RWPE2 (cell line): Measurements from ENCODE around the gene SCGN.

ENCODE experiments used
- ATAC-seq: fragments of 200-7000 bp; cut with Tn5 transposase; 3 replicates; pipeline ENCODE4 v1.9.1; 2021; ENCODE audit warnings: low read depth
- DNase-seq: peaks from one replicate; pipeline ENCODE4 v3.0.0-alpha.2; 2020; ENCODE audit warnings: low spot score
- H3K27ac ChIP-seq: fragments of 450-650 bp; 2 replicates; pipeline ENCODE4 v1.5.1; 2017; ENCODE audit warnings: mild to moderate bottlenecking; ENCODE audit not compliant: poor library complexity, severe bottlenecking
- H3K27me3 ChIP-seq: fragments of 250-450 bp; sonication (Bioruptor Pico); 2 replicates; pipeline ENCODE4 v1.5.1; 2021; ENCODE audit warnings: mild to moderate bottlenecking, moderate library complexity; ENCODE audit not compliant: insufficient read depth, poor library complexity, severe bottlenecking
- H3K36me3 ChIP-seq: fragments of 250-450 bp; sonication (Bioruptor Pico); 2 replicates; pipeline ENCODE4 v1.5.1; 2020; ENCODE audit warnings: low read depth, mild to moderate bottlenecking, moderate library complexity
- H3K4me1 ChIP-seq: fragments of 250-450 bp; sonication (Bioruptor Pico); 2 replicates; pipeline ENCODE4 v1.5.1; 2021; ENCODE audit warnings: mild to moderate bottlenecking, moderate library complexity; ENCODE audit not compliant: insufficient read depth, poor library complexity, severe bottlenecking
- H3K4me3 ChIP-seq: fragments of 250-450 bp; sonication (Bioruptor Pico); 2 replicates; pipeline ENCODE4 v1.5.1; 2021; ENCODE audit warnings: mild to moderate bottlenecking, moderate library complexity; ENCODE audit not compliant: severe bottlenecking
- H3K9me3 ChIP-seq: fragments of 250-450 bp; sonication (Bioruptor Pico); 2 replicates; pipeline ENCODE4 v1.5.1; 2021; ENCODE audit warnings: mild to moderate bottlenecking, moderate library complexity; ENCODE audit not compliant: severe bottlenecking
- TF ChIP-seq, protein P1 (sequence below): fragments of 450-650 bp; IDR thresholded peaks from one replicate; pipeline ENCODE4 v1.5.1; 2017; ENCODE audit warnings: mild to moderate bottlenecking, moderate library complexity; ENCODE audit not compliant: poor library complexity, severe bottlenecking

The SCGN gene

DNA sequence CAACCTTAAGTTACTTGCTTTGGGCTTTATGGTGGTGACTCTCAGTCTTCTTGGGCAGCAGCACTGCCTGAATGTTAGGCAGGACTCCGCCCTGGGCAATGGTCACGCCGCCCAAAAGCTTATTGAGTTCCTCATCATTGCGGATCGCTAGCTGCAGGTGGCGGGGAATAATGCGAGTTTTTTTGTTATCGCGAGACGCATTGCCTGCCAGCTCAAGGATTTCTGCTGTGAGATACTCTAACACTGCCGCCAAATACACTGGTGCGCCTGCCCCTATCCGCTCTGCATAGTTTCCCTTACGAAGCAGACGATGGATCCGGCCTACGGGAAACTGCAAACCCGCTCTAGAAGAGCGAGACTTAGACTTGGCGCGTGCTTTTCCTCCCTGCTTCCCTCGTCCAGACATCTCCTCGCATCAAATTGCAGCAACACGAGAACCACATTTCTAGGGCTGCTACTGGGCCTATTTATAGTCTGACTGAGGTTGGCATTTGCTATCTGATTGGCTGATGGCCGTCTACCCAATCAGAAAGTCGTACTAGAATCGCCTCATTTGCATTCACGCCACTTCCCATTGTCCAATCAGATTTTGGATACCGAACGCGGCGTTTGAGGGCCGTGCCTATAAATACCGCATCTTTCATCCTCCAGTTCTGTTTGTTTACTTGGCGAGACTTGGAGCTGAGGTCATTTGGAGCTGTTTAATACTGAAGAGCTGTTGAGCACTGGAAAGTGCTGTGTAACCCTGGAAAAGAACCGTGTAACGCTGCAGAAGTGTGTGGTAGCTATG, 74.3 kb downstream of the SCGN start:
- H3K27ac ChIP-seq: no peak overlapping the region
- DNase-seq: no peak
- no peaks in the 10 kb centered on the region for H3K9me3 ChIP-seq
- no peak for ATAC-seq
- no peaks in the 10 kb centered on the region for H3K4me1 ChIP-seq
- no peak overlapping the region for H3K4me3 ChIP-seq
- H3K27me3 ChIP-seq: no peaks in the 10 kb centered on the region
- TF ChIP-seq, protein P1, sequence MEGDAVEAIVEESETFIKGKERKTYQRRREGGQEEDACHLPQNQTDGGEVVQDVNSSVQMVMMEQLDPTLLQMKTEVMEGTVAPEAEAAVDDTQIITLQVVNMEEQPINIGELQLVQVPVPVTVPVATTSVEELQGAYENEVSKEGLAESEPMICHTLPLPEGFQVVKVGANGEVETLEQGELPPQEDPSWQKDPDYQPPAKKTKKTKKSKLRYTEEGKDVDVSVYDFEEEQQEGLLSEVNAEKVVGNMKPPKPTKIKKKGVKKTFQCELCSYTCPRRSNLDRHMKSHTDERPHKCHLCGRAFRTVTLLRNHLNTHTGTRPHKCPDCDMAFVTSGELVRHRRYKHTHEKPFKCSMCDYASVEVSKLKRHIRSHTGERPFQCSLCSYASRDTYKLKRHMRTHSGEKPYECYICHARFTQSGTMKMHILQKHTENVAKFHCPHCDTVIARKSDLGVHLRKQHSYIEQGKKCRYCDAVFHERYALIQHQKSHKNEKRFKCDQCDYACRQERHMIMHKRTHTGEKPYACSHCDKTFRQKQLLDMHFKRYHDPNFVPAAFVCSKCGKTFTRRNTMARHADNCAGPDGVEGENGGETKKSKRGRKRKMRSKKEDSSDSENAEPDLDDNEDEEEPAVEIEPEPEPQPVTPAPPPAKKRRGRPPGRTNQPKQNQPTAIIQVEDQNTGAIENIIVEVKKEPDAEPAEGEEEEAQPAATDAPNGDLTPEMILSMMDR: no peak
- no peaks in the 10 kb centered on the region for H3K36me3 ChIP-seq

DNA sequence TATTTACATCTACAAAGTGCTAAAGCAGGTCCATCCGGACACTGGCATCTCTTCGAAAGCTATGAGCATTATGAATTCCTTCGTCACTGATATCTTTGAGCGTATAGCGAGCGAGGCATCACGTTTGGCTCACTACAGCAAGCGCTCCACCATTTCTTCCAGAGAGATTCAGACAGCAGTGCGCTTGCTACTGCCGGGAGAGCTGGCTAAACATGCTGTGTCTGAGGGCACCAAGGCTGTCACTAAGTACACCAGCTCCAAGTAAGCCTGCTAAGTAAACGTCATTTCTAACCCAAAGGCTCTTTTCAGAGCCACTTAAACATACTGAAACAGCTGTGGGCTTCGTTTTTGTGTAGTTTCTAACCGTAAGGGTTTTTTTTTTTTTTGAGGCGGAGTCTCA, 75.0 kb downstream of the SCGN start:
- ATAC-seq (no peak), DNase-seq (no peak)
- no peaks in the 10 kb centered on the region for H3K36me3 ChIP-seq
- TF ChIP-seq, protein P1: no peak
- H3K4me1 ChIP-seq: no peaks in the 10 kb centered on the region
- no peak overlapping the region for H3K4me3 ChIP-seq
- H3K27ac ChIP-seq: no peak overlapping the region
- peaks cover under 1% of the 10 kb centered on the region for H3K27me3 ChIP-seq
- no peaks in the 10 kb centered on the region for H3K9me3 ChIP-seq

DNA sequence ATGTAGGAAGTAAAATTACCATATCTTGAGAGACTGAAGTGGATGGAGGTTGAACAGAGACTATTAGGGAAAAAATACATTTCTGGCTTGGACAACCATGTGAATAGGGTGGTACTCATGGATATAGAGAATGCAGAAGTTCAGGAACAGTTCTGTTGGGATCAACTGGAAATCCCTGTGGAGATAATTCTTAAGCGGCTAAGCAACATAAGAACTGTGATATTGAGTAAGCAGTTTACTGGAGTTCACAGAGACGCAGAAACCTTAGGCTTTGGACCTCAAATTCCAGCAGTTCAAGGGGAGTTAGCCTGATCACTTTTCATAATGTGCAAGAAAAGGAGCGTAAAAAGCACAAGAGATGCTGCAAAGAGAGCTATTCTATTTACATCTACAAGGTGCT, 78.9 kb downstream of the SCGN start:
- DNase-seq (no peak), ATAC-seq (no peak)
- Histone ChIP-seq H3K4me3 (no peak overlapping the region), H3K36me3 (no peaks in the 10 kb centered on the region), H3K4me1 (no peaks in the 10 kb centered on the region), H3K9me3 (no peaks in the 10 kb centered on the region), H3K27me3 (peaks cover 27% of the 10 kb centered on the region), H3K27ac (no peak overlapping the region)
- TF ChIP-seq, protein P1: no peak

DNA sequence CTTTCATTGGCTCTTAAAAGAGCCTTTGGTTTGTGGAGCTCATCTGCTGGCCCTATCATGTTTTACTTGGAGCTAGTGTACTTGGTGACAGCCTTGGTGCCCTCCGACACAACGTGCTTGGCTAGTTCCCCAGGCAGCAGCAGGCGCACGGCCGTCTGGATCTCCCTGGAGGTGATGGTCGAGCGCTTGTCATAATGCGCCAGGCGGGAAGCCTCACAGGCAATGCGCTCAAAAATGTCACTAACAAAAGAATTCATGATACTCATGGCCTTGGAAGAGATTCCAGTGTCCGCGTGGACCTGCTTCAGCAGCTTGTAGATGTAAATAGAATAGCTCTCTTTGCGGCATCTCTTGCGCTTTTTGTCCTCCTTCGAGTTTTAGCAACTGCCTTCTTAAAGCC, 79.7 kb downstream of the SCGN start:
- DNase-seq (no peak), ATAC-seq (no peak)
- H3K27ac ChIP-seq: no peak overlapping the region

More for the DNA sequence above, 79.7 kb downstream of the SCGN start:
- TF ChIP-seq, protein P1: no peak
- no peak overlapping the region for H3K4me3 ChIP-seq
- H3K9me3 ChIP-seq: no peaks in the 10 kb centered on the region
- H3K27me3 ChIP-seq: peaks cover 27% of the 10 kb centered on the region
- H3K4me1 ChIP-seq: no peaks in the 10 kb centered on the region
- H3K36me3 ChIP-seq: no peaks in the 10 kb centered on the region
